Measurements from ENCODE around the gene SPACA7. TPM values are rescaled to one million over a fixed set of nuclear protein-coding genes. Genes with fewer than 3 reads are reported as not detected.

Gene SPACA7
- total RNA-seq, 1 experiment from 2014 or later, result not detected

DNA sequence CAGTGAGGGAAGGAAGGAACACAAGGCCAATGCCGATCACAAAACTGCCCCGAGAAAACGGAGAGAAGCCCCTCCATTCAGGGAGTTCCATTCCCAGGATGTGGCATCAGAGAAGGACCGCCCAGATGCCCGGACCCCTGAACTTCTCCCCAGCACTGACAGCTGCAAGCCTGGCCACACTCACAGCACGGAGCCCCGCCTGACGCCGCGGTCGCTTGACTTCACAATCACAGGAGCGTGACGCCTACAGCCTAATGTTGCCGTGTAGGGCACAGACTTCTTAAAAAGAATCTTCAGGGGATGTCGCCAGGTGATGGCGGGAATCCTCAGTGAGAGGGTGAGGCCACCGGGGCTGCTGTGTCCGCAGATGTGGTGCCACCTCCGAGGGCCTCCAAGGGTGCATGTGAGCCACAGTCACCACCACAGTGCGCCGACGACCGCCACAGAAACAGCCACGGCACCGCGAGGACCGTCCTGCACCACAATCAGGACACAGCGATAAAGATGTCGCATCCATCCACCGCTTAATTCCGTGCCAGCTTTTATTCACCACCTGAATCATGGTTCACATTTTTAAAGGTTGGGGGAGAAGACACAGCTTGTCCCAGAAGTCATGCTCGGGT is 77.2 kb downstream of the SPACA7 start:
- H3K9me3 Mint-ChIP-seq, result no peaks in the 10 kb centered on the region; a peak in 1 of 5 replicates

More for the DNA sequence above, 77.2 kb downstream of the SPACA7 start:
- H2AFZ ChIP-seq (ENCODE audit: low read length), result no peak overlapping the region
- Mint-ChIP-seq H3K27ac (no peak overlapping the region; a peak in 2 of 7 replicates), H3K27me3 (ENCODE audit: low read depth) (peaks cover 26% of the 10 kb centered on the region), H3K4me3 (no peak overlapping the region), H3K36me3 (ENCODE audit: insufficient read depth in 1 of 3, low read depth in 3 of 3) (no peaks in the 10 kb centered on the region; a peak in 1 of 7 replicates), H3K4me1 (no peaks in the 10 kb centered on the region)
- H3K27ac ChIP-seq (ENCODE audit: insufficient read length, low read depth, low read length), result no peak overlapping the region
- no peaks in the 10 kb centered on the region for H3K23me2 ChIP-seq (ENCODE audit: insufficient read length, low read depth, low read length, poor library complexity, severe bottlenecking)
- DNase-seq, result peak; percentile 24
- H3T11ph ChIP-seq (ENCODE audit: low read length), result no peak overlapping the region
- H3K9me3 ChIP-seq (ENCODE audit: control insufficient read depth, low read depth, low read length), result no peaks in the 10 kb centered on the region
- H2BK5ac ChIP-seq (ENCODE audit: insufficient read length, low read length), result no peak overlapping the region
- H3K23ac ChIP-seq (ENCODE audit: insufficient read length, low read depth, low read length), result no peak overlapping the region
- no peaks in the 10 kb centered on the region for H3K27me3 ChIP-seq (ENCODE audit: insufficient read depth, low read length)
- H3K4me1 ChIP-seq (ENCODE audit: insufficient read depth, low read length), result no peaks in the 10 kb centered on the region
- no peak overlapping the region for H2BK20ac ChIP-seq (ENCODE audit: low read depth, low read length, poor library complexity, severe bottlenecking)
- no peak overlapping the region for H4K91ac ChIP-seq (ENCODE audit: insufficient read length, low read depth, low read length)
- no peak overlapping the region for H2BK12ac ChIP-seq (ENCODE audit: insufficient read length, low read depth, low read length)
- H2AK5ac ChIP-seq (ENCODE audit: insufficient read length, low read length), result no peak overlapping the region
- no CpG with 5 or more reads among the region's 32 CpGs for WGBS (ENCODE audit: extremely low coverage, insufficient read length, low lambda C conversion rate)
- H3K56ac ChIP-seq (ENCODE audit: insufficient read length, low read depth, low read length), result no peak overlapping the region
- H4K8ac ChIP-seq (replicated peaks; ENCODE audit: insufficient read length, low read depth, low read length), result no peak overlapping the region
- H3K4me2 ChIP-seq (ENCODE audit: insufficient read depth, insufficient read length, low read length), result no peak overlapping the region
- H3K4ac ChIP-seq (ENCODE audit: low read depth, low read length), result no peak overlapping the region
- no peak overlapping the region for H3K9ac ChIP-seq (ENCODE audit: extremely low read depth, insufficient read length, low read length)
- no peak overlapping the region for H3K14ac ChIP-seq (ENCODE audit: insufficient read depth, low read length)
- no peaks in the 10 kb centered on the region for H3K79me2 ChIP-seq (ENCODE audit: insufficient read depth, low read length)
- TF ChIP-seq, protein P1, sequence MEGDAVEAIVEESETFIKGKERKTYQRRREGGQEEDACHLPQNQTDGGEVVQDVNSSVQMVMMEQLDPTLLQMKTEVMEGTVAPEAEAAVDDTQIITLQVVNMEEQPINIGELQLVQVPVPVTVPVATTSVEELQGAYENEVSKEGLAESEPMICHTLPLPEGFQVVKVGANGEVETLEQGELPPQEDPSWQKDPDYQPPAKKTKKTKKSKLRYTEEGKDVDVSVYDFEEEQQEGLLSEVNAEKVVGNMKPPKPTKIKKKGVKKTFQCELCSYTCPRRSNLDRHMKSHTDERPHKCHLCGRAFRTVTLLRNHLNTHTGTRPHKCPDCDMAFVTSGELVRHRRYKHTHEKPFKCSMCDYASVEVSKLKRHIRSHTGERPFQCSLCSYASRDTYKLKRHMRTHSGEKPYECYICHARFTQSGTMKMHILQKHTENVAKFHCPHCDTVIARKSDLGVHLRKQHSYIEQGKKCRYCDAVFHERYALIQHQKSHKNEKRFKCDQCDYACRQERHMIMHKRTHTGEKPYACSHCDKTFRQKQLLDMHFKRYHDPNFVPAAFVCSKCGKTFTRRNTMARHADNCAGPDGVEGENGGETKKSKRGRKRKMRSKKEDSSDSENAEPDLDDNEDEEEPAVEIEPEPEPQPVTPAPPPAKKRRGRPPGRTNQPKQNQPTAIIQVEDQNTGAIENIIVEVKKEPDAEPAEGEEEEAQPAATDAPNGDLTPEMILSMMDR (conservative IDR thresholded peaks at IDR 0.05), result no peak
- H2BK120ac ChIP-seq (ENCODE audit: low read depth, low read length, poor library complexity, severe bottlenecking), result no peak overlapping the region
- no peak overlapping the region for H2BK15ac ChIP-seq (ENCODE audit: low read depth, low read length)
- H4K20me1 ChIP-seq (ENCODE audit: control insufficient read depth, insufficient read depth, insufficient read length), result no peaks in the 10 kb centered on the region
- no peak overlapping the region for H3K18ac ChIP-seq (ENCODE audit: insufficient read length, low read depth, low read length)
- H4K5ac ChIP-seq (ENCODE audit: insufficient read length, low read depth, low read length), result no peak overlapping the region
- H3K79me1 ChIP-seq (ENCODE audit: insufficient read depth, low read depth, low read length, poor library complexity, severe bottlenecking), result no peaks in the 10 kb centered on the region
